ENCODE results near the gene TLDC2.
"Not testable (repeated sequence)": the region's sequence is repeated elsewhere in the genome, so short reads cannot be mapped to it uniquely, and the experiment has no call there.

The TLDC2 gene

DNA sequence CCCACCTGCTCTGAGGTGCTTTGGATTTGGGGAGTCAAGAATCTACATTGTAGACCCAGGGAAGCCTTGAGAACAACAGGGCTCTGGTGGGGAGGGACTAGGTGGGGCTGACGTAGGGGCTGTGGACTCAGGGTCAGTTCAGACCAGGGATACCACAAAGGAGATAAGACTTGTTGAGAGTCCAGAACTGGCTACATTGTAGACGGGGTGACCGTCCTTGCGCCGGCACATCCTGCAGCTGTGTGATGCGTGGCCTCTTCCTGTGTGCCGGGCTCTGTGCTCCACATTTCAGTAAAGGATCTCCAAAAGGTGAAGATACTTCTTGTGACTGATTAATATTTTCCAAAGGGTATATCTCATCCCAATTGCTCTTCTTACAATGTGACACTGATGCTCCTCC, 9.8 kb upstream of the TLDC2 start:
- FAIRE-seq, result no peak
- no peak for DNase-seq (ENCODE audit: extremely low spot score, insufficient read length, low read depth)

DNA sequence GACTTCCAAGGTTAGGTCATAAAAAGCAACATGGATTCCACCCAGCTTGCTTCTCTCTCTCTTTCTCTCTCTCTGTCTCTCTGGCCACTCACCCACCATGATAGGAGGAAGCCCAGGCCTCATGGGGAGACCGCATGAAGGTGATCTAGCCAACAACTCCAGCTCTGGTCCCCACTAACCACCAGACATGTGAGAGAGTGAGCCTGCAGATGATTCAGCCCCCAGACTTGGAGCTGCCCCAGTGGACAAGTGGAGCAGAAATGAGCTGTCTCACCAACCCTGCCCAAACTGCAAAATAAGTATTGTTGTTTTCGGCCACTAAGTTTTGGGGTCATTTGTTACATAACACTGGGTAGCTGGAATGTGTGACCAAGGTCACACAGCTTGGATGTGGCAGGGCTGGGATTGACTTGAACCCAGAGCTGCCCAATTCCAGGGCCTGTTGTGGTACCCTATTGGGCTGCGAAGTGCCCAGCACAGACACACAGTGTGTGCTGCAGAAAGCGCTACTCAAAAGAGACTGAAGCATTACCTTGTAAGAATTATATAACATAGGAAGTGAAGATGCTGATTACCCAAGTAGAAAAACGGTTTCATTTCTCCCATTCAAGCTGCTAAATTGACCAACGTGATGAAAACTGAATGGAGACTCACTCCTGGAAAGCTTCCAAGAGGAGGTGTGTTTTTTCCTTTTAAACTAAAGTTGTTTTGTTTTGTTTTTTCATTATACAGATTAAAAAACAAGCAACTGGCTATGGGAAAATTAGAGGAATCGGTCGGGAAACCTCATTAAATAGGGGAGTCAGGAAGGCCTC, 9.1 kb upstream of the TLDC2 start:
- no peak for DNase-seq (ENCODE audit: extremely low spot score, insufficient read length, low read depth)
- peak; percentile 75 for FAIRE-seq

GRCh38 chr20:36871640-36872570, 4.0 kb upstream of the TLDC2 start:
- FAIRE-seq (no peak), DNase-seq (ENCODE audit: extremely low spot score, insufficient read length, low read depth) (no peak)

DNA sequence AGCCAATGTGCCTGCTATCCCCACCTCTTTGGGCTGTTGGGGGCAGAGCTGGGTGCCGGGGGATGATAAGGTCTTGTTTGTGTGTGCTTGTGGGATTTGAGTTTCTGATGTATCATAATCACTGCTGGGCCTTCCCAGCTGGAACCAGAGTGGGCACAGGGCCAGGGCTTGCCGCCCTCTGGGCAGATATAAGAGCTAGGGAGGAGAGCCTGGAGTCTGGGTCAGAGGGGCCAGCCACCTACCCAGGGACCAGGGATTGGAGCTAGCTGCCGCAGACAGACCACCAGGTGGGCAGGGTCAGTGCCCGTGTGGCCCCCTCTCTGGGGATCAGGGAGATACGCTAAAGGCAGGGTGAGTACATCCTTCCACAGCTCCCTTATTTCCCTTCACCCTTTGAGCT, 3.1 kb upstream of the TLDC2 start:
- DNase-seq (ENCODE audit: extremely low spot score, insufficient read length, low read depth) (no peak), FAIRE-seq (no peak)

GRCh38 chr20:36873498-36874189, 2.3 kb upstream of the TLDC2 start:
- DNase-seq (ENCODE audit: extremely low spot score, insufficient read length, low read depth) (no peak), FAIRE-seq (no peak)

DNA sequence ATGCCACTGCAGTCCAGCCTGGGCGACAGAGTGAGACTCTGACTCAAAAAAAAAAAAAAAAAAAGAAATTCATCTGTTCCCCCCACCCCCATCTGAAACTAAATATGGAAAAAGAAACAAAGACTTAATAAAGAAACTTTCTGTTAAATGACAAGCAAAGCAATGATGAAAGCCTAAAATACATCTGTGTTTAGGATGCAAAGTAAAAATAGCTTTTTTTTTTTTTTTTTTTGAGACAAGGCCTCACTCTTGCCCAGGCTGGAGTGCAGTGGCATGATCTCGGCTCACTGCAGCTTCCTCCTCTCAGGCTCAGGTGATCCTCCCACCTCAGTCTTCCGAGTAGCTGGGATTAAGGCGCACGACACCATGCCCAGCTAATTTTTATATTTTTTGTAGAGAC, 845 bp upstream of the TLDC2 start:
- not testable (repeated sequence) for DNase-seq (ENCODE audit: extremely low spot score, insufficient read length, low read depth)
- FAIRE-seq, result peak; percentile 12

- DNase-seq (ENCODE audit: extremely low spot score, insufficient read length, low read depth) (no peak), FAIRE-seq (no peak)
Observed at GRCh38 chr20:36876473-36876833, 515 bp downstream of the TLDC2 start.

- DNase-seq (ENCODE audit: extremely low spot score, insufficient read length, low read depth) (no peak), FAIRE-seq (no peak)
Observed at GRCh38 chr20:36878941-36879340, 3.0 kb downstream of the TLDC2 start.

DNA sequence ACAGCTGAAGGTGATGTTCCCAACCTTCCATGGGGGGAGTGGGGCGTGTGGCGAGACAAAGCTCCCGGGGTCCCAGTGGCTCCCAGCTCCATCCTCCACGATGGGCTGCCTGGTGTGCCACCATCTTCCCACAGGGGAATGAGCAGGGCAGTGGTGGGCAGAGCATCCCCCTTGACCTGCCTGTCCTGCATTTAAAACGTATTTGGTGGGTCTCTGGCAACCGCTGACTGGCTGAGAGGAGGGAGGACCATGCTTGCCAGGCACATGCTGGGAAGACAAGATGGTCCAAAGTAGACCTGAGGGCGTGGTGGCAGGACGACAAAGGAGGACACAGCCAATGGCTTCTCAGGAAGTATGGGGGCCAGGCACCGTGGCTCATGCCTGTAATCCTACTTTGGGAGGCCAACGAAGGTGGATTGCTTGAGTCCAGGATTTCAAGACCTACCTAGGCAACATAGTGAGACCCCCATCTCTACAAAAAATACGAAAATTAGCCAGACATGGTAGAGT, 4.9 kb downstream of the TLDC2 start:
- FAIRE-seq, result no peak
- DNase-seq (ENCODE audit: extremely low spot score, insufficient read length, low read depth), result no peak

GRCh38 chr20:36881331-36881730, 5.4 kb downstream of the TLDC2 start:
- DNase-seq (ENCODE audit: extremely low spot score, insufficient read length, low read depth), result no peak
- no peak for FAIRE-seq

GRCh38 chr20:36881888-36882287, 6.0 kb downstream of the TLDC2 start:
- no peak for DNase-seq (ENCODE audit: extremely low spot score, insufficient read length, low read depth)
- peak; percentile 58 for FAIRE-seq

- DNase-seq (ENCODE audit: extremely low spot score, insufficient read length, low read depth) (no peak), FAIRE-seq (no peak)
Observed at GRCh38 chr20:36883977-36884535, 8.1 kb downstream of the TLDC2 start.

DNA sequence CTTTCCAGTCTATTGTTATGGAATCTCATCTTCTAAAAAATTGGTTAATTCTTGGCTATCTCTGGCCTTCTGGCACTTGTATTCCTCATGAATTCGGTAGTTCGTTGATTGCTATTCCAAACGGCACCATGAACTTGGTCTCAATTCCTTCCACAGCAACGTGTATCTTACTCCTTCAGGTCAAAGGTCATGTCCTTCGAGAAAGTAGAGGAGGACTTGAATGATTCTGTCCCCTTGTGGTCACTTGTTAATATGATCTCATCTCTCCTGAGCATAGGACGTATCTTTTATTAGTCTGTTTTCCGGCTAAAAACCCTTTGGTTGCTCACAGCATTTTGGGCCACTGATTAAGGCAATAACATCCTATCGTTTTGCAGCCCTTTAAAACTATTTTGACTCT, 9.4 kb downstream of the TLDC2 start:
- FAIRE-seq, result no peak
- no peak for DNase-seq (ENCODE audit: extremely low spot score, insufficient read length, low read depth)

DNA sequence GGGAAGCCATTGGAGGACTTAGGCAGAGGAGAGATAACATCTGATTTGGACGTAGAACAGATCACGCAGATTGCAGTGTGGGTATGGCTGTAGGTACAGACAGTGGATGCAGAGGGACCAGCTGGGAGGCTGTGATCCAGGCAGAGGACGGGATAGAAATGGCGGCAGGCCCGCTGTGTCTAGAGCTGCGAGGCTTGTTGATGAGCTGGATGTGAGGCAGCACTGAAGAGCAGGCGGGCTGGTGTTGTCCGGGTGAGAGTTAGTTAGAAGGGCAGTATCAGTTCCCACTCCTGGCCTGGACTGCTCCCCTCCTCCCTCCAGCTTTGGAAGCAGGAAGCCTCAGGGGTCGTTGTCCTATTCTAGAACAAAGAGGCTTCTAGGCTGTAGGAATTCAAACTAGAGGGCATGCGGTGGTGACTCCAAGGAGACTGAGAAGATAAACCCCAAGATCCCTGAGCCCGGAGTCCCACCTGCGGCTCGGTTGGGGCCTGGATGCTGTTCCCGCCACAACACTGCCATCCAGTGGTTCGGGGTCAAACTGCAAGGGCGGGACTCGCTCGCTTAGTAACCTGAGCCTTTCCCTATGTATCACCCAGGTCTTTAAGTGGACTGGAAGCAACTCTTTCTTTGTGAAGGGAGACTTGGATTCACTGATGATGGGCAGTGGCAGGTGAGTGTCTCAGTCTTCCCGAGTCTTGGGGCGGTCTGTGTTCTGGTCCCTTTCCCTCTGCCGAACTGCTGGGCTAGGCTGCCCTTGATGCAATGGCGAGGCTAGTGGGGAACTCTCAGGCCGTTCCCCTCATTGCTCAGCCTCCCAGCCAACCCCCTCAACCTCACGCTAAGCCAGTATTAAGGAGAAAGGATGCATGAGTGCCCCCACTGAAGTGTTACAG, 11.2 kb downstream of the TLDC2 start:
- FAIRE-seq, result peak; percentile 87

GRCh38 chr20:36887752-36888090, 11.8 kb downstream of the TLDC2 start:
- DNase-seq (ENCODE audit: extremely low spot score, insufficient read length, low read depth) (no peak), FAIRE-seq (no peak)

More for the DNA sequence above, 11.2 kb downstream of the TLDC2 start:
- DNase-seq (ENCODE audit: extremely low spot score, insufficient read length, low read depth), result peak; percentile 64

GRCh38 chr20:36888880-36889516, 13.1 kb downstream of the TLDC2 start:
- FAIRE-seq (no peak), DNase-seq (ENCODE audit: extremely low spot score, insufficient read length, low read depth) (no peak)

DNA sequence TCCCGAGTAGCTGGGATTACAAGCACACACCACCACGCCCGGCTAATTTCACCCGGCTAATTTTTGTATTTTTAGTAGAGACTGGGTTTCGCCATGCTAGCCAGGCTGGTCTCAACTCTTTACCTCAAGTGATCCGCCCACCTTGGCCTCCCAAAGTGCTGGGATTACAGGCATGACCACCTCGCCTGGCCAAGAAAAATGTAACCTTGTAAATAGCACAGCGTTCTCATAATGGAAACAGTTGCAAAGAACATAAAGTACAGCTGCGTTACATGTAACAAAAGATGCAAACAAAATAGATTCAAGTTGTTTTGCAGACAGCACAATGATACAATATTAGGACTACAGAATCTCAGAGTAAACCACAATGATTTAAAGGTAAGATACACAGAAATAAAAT, 14.6 kb downstream of the TLDC2 start:
- FAIRE-seq (no peak), DNase-seq (ENCODE audit: extremely low spot score, insufficient read length, low read depth) (no peak)

DNA sequence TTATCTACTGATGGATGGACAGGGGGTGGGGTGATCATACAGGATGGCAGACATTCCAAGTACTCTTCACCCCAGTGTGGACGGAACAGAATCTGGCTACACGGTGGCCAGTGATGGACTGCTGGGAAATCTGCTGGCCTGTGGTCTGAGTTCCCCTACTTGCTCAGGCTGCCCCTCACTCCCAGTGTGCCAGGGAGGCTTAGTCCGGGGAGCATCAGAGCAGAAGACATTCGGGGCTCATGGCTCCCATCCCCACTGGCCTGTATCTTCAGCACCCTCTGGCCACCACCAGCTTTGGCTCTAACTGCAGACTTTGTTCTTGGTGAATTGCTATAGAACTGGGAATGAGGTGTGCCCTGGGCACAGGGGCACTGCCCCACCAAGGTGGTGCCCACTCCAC, 15.3 kb downstream of the TLDC2 start:
- FAIRE-seq (no peak), DNase-seq (ENCODE audit: extremely low spot score, insufficient read length, low read depth) (no peak)

- DNase-seq (ENCODE audit: extremely low spot score, insufficient read length, low read depth), result no peak
- no peak for FAIRE-seq
Observed at GRCh38 chr20:36893801-36894200, 17.9 kb downstream of the TLDC2 start.
